DMS114 treated with DMSO at 0.1 percent for 48 hours (cell line): ENCODE data around the gene MAP4K3.

Source experiments
- DNase-seq: peaks from one replicate; lab custom pipeline; 2025; ENCODE audit not compliant: unreplicated experiment; lab: John Stamatoyannopoulos, UW

MAP4K3 gene

DNA sequence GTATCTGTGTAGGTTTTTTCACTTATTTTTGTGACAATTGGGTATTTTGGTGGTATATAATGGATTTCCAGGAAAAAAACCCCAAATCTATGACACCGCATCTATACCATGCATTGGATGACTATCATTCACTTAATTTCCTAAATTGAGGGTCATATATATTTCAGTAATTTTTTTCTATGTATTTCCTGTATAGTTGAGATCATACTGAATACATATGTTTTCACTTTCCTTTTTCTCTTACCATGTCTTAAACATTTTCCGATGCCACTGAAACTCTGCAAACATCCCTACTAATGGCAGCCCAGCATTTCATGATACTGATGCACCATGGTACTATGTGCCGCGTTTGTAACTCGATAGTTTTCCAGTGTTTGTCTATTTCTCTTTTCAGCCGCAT is 233.7 kb downstream of the MAP4K3 start:
- DNase-seq, result no peak

DNA sequence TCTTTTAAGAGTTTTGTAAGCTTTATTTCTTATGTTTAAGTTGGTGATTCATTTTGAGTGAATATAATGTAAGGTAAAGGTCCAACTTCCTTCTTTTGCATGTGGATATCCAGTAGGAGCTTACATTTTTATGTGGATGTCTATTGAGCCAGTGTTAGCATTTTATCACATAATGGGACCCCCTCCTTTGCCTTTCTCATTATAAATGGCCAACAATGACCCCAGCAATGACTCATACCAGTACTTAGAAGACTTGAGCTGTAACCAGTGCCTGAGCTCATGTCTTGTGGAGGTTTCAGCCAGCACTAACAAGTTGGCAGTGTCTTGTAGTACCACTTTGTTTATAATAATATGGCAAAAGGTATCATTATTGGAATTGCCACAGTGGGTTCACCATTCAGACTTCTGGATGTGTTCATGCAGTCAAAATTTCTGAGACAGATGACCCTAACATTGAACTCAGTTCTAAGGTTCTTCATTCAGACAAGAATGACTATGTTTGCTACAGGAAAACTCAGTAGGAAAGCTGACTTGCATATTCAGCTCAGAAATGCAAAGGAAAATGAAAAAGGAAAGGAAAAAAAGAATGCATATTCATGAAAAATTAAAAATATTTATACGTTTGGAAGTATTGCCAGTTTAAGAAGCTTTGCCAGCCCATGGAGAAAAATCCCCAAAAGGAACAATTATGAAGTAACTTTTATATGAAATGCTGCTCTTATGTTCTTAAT is 234.3 kb downstream of the MAP4K3 start:
- DNase-seq, result no peak
